Measurements from ENCODE around the gene SEPTIN10.
"Not testable (repeated sequence)": the region's sequence is repeated elsewhere in the genome, so short reads cannot be mapped to it uniquely, and the experiment has no call there.

SEPTIN10 gene

GRCh38 chr2:109633284-109633961 lies 19.7 kb upstream of the SEPTIN10 start:
- no peak for DNase-seq (ENCODE audit: low spot score)

- peak; percentile 50 for DNase-seq (ENCODE audit: low spot score)
These were observed 18.5 kb upstream of the SEPTIN10 start for GRCh38 chr2:109632158-109632789.

GRCh38 chr2:109631741-109632140 lies 18.0 kb upstream of the SEPTIN10 start:
- no peak for DNase-seq (ENCODE audit: low spot score)

- DNase-seq (ENCODE audit: low spot score): no peak
These were observed 17.0 kb upstream of the SEPTIN10 start for GRCh38 chr2:109630441-109631430.

GRCh38 chr2:109629867-109630266 lies 16.1 kb upstream of the SEPTIN10 start:
- DNase-seq (ENCODE audit: low spot score): no peak

- DNase-seq (ENCODE audit: low spot score): not testable (repeated sequence)
These were observed 14.6 kb upstream of the SEPTIN10 start for GRCh38 chr2:109628321-109628720.

- no peak for DNase-seq (ENCODE audit: low spot score)
These were observed 10.6 kb upstream of the SEPTIN10 start for GRCh38 chr2:109624339-109624738.

- no peak for DNase-seq (ENCODE audit: low spot score)
These were observed 10.2 kb upstream of the SEPTIN10 start for GRCh38 chr2:109623923-109624322.

- DNase-seq (ENCODE audit: low spot score): no peak
These were observed 9.5 kb upstream of the SEPTIN10 start for GRCh38 chr2:109623297-109623696.

GRCh38 chr2:109619032-109619615 lies 5.4 kb upstream of the SEPTIN10 start:
- no peak for DNase-seq (ENCODE audit: low spot score)

- DNase-seq (ENCODE audit: low spot score): no peak
These were observed 2.4 kb upstream of the SEPTIN10 start for GRCh38 chr2:109616184-109616583.

- peak; percentile 45 for DNase-seq (ENCODE audit: low spot score)
These were observed 1.9 kb upstream of the SEPTIN10 start for GRCh38 chr2:109615637-109616144.

GRCh38 chr2:109614715-109615636 lies 1.2 kb upstream of the SEPTIN10 start:
- DNase-seq (ENCODE audit: low spot score): peak; percentile 25

GRCh38 chr2:109613081-109613921 lies 465 bp downstream of the SEPTIN10 start:
- peak; percentile 27 for DNase-seq (ENCODE audit: low spot score)

GRCh38 chr2:109611467-109612095 lies 2.2 kb downstream of the SEPTIN10 start:
- DNase-seq (ENCODE audit: low spot score): no peak

- no peak for DNase-seq (ENCODE audit: low spot score)
These were observed 4.3 kb downstream of the SEPTIN10 start for GRCh38 chr2:109609352-109610024.

GRCh38 chr2:109607766-109608165 lies 6.0 kb downstream of the SEPTIN10 start:
- DNase-seq (ENCODE audit: low spot score): no peak

- no peak for DNase-seq (ENCODE audit: low spot score)
These were observed 9.2 kb downstream of the SEPTIN10 start for GRCh38 chr2:109604597-109604996.
